ENCODE data around the gene MKRN1. TPM values are rescaled to one million over a fixed set of nuclear protein-coding genes. Genes with fewer than 3 reads are reported as not detected.
A peak's percentile ranks its signal among the peaks of the same experiment; 100 is the strongest.
"Not testable (repeated sequence)": the region's sequence is repeated elsewhere in the genome, so short reads cannot be mapped to it uniquely, and the experiment has no call there.

The MKRN1 gene
- total and polyA plus RNA-seq, 4 experiments from 2014 or later = 131 to 156 (median 143) TPM

DNA sequence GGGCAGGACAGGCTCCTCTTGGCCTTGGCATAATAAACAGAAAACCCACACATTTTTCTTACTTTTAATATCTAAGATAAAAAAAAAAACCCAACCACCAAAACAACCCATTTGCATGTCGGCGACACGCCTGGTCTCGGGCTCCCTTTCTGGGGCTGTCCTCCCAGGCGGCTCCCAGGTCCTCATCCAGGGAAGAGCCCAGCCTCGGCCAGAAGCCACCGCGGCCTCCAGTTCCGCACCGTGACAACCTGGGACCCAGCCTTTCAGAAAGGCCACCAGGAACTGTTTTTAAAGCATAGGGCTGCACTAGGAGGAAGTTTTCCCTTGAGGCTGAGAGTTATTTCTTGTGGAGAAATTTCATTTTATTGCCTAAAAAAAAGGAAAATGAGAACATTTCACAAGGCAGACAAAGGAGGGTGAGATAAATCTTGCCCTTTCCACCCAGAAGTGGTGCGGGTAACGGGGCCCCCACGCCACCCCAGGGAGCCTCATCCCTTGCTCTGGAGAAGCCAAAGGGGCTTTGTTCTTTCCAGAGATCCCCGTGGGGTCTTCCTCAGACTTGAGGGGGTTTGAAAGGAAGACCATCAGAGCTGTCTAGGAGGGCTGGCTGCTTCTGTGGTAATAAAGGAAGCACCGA, 39.2 kb upstream of the MKRN1 start:
- H3K27me3 ChIP-seq (ENCODE audit: insufficient read depth, low read length) = no peaks in the 10 kb centered on the region
- H3K36me3 ChIP-seq (ENCODE audit: insufficient read depth, low read length) = no peaks in the 10 kb centered on the region
- no peak for DNase-seq
- no peak overlapping the region for H3K27ac Mint-ChIP-seq
- H3K9me3 ChIP-seq (ENCODE audit: control insufficient read depth in 1 of 2, low read length in 2 of 2) = no peaks in the 10 kb centered on the region
- no peaks in the 10 kb centered on the region for H3K36me3 Mint-ChIP-seq
- peaks cover 4% of the 10 kb centered on the region for H3K4me1 ChIP-seq (ENCODE audit: insufficient read depth, low read length)
- no peak overlapping the region for H3K4me3 ChIP-seq (ENCODE audit: low read length in 2 of 2)
- no peaks in the 10 kb centered on the region for H3K9me3 Mint-ChIP-seq
- peaks cover 1 to 5% of the 10 kb centered on the region in 2 donors for H3K27me3 Mint-ChIP-seq
- peaks cover 0 to 7% (median 3%) of the 10 kb centered on the region in 4 donors for H3K4me1 Mint-ChIP-seq
- intact Hi-C loops (cut with micrococcal nuclease) = loop anchor here (1.0 kb wide), 2 partner anchors 135 to 494 kb away; no protein-coding TSS in a partner anchor
- H3K27ac ChIP-seq (ENCODE audit: low read depth, low read length) = no peak overlapping the region
- no peak overlapping the region for H3K4me3 Mint-ChIP-seq
- ChIA-PET CTCF (ENCODE audit: partially characterized antibody) (interaction anchor here (0.6 to 1.9 kb wide), 9 partner anchors 43 to 1012 kb away, joined by 3 to 7 read pairs (median 3); no protein-coding TSS in a partner anchor), POLR2A (ENCODE audit: partially characterized antibody) (no interaction called here)

DNA sequence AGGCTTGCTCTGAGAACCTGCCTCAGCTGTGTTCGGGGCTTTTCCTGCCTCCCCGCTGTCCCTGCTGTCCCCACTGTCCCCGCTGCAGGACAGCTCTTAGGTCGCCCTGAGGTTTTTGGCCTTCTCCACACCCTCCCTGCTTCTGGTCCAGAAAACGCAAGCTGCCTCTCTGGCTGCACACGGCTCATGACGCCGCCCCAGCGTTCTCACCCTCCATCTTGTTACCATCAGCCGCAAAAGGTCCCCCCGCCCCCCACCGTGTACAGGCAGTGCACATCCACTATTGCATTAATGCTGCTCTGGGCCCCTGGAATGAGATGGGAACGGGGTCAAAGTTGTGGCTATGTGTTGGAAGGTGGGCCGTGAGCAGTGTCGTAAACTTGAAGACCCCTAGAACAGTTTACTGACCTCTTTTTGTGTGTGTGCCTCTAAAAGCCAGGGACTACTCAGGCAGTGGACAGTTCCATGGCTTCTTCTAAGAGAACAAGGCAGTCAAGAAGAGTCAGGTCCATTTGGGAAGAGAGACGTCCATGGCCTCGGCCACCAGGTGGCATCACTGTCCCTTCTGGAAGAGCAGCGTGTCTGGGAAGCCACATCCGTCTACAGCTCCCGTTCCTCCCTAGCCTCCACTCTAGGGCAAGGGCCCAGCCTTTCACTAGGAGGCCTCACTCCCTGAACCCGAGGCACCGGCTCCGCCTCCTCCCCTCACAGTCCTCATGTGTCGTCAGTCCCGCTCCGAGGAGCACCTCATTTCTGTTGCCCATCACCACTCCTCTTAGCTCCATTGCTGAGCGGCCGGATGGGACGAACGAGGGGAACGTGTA, 38.5 kb upstream of the MKRN1 start:
- peaks cover 0 to 7% (median 3%) of the 10 kb centered on the region in 4 donors for H3K4me1 Mint-ChIP-seq
- H3K9me3 Mint-ChIP-seq = no peaks in the 10 kb centered on the region
- no peaks in the 10 kb centered on the region for H3K36me3 Mint-ChIP-seq
- H3K4me1 ChIP-seq (ENCODE audit: insufficient read depth, low read length) = peaks cover 4% of the 10 kb centered on the region
- H3K4me3 Mint-ChIP-seq = peak overlapping the region in 1 of 8 donors; percentile 65
- no peak overlapping the region for H3K27ac Mint-ChIP-seq
- CTCF ChIA-PET (ENCODE audit: partially characterized antibody) = interaction anchor here (0.6 to 1.9 kb wide), 8 partner anchors 42 to 496 kb away, joined by 3 to 7 read pairs (median 3); no protein-coding TSS in a partner anchor
- H3K27me3 ChIP-seq (ENCODE audit: insufficient read depth, low read length) = no peaks in the 10 kb centered on the region
- no peak overlapping the region for H3K27ac ChIP-seq (ENCODE audit: low read depth, low read length)
- intact Hi-C loops (cut with micrococcal nuclease) = loop anchor here (1.0 kb wide), 2 partner anchors 136 to 495 kb away; no protein-coding TSS in a partner anchor
- POLR2A ChIA-PET (ENCODE audit: partially characterized antibody) = no interaction called here
- H3K27me3 Mint-ChIP-seq = peaks cover 1 to 5% of the 10 kb centered on the region in 2 donors
- no peaks in the 10 kb centered on the region for H3K9me3 ChIP-seq (ENCODE audit: control insufficient read depth in 1 of 2, low read length in 2 of 2)
- DNase-seq = peak; percentile 49 to 60 (median 54)
- no peak overlapping the region for H3K4me3 ChIP-seq (ENCODE audit: low read length in 2 of 2)
- no peaks in the 10 kb centered on the region for H3K36me3 ChIP-seq (ENCODE audit: insufficient read depth, low read length)

DNA sequence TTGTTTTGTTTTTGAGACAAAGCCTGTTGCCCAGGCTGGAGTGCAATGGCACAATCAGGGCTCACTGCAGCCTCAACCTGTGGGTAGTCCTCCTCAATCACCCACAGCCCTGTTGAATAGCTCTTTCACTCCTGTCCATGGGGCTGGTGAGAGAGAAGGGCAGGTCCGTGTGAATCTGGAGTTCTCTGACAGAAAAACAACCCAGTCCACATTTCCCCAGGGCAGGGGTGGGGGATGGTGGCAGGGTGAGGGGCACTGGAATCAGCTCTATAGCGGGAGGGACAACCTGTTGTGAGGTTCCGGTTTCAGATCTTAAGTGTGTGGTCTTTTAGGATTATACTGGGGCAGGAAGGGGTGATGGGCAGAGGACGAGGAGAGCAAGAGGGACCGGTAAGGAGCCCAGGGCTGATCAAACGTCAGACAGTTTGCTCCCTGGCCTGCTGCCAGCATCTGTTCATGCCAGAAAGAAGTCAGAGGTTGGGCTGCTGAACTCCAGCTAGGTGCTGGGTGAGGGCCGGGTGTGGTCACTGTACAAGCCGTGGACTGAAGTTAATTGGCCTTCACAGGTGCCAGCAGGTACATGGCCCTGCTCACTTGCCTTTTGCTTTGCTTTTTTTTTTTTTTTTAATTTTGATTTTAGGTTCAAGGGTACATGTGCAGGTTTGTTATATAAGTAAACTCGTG, 33.2 kb upstream of the MKRN1 start:
- no peak for DNase-seq
- peaks cover 0 to 2% of the 10 kb centered on the region in 2 donors for H3K27me3 Mint-ChIP-seq
- intact Hi-C loops (cut with micrococcal nuclease) = no loop called here
- Histone ChIP-seq H3K4me3 (ENCODE audit: low read length in 2 of 2) (no peak overlapping the region), H3K36me3 (ENCODE audit: insufficient read depth, low read length) (no peaks in the 10 kb centered on the region), H3K4me1 (ENCODE audit: insufficient read depth, low read length) (no peaks in the 10 kb centered on the region), H3K27ac (ENCODE audit: low read depth, low read length) (no peak overlapping the region), H3K27me3 (ENCODE audit: insufficient read depth, low read length) (no peaks in the 10 kb centered on the region), H3K9me3 (ENCODE audit: control insufficient read depth in 1 of 2, low read length in 2 of 2) (no peaks in the 10 kb centered on the region)
- peak overlapping the region in 1 of 7 donors; percentile 56 for H3K27ac Mint-ChIP-seq
- H3K9me3 Mint-ChIP-seq = no peaks in the 10 kb centered on the region
- H3K4me3 Mint-ChIP-seq = no peak overlapping the region
- ChIA-PET CTCF (ENCODE audit: partially characterized antibody) (no interaction called here), POLR2A (ENCODE audit: partially characterized antibody) (no interaction called here)
- no peaks in the 10 kb centered on the region for H3K36me3 Mint-ChIP-seq
- peaks cover 0 to under 1% (median 0%) of the 10 kb centered on the region in 4 donors for H3K4me1 Mint-ChIP-seq

DNA sequence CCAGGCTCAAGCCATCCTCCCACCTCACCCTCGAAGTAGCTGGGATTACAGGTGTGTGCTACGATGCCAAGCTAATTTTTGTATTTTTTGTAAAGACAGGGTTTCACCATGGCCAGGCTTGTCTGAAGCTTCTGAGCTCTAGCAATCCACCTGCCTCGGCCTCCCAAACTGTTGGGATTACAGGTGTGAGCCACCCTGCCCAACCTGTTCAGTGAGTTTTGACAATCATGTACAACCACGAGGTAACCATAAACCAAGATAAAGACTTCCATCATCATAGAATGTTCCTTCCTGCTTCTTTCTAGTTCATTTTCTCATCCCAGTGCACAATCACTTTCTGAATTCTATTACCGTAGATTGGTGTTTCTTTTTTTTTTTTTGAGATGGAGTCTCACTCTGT, 30.5 kb upstream of the MKRN1 start:
- H3K36me3 Mint-ChIP-seq = no peaks in the 10 kb centered on the region
- H3K27me3 ChIP-seq (ENCODE audit: insufficient read depth, low read length) = no peaks in the 10 kb centered on the region
- no peak overlapping the region for H3K27ac Mint-ChIP-seq
- ChIA-PET POLR2A (ENCODE audit: partially characterized antibody) (no interaction called here), CTCF (ENCODE audit: partially characterized antibody) (no interaction called here)
- H3K4me3 Mint-ChIP-seq = no peak overlapping the region
- intact Hi-C loops (cut with micrococcal nuclease) = no loop called here
- H3K27me3 Mint-ChIP-seq = no peaks in the 10 kb centered on the region
- no peaks in the 10 kb centered on the region for H3K36me3 ChIP-seq (ENCODE audit: insufficient read depth, low read length)
- H3K9me3 ChIP-seq (ENCODE audit: control insufficient read depth in 1 of 2, low read length in 2 of 2) = no peaks in the 10 kb centered on the region
- H3K27ac ChIP-seq (ENCODE audit: low read depth, low read length) = no peak overlapping the region
- H3K4me1 Mint-ChIP-seq = no peaks in the 10 kb centered on the region
- no peaks in the 10 kb centered on the region for H3K9me3 Mint-ChIP-seq
- H3K4me3 ChIP-seq (ENCODE audit: low read length in 2 of 2) = no peak overlapping the region
- H3K4me1 ChIP-seq (ENCODE audit: insufficient read depth, low read length) = no peaks in the 10 kb centered on the region
- DNase-seq = no peak

DNA sequence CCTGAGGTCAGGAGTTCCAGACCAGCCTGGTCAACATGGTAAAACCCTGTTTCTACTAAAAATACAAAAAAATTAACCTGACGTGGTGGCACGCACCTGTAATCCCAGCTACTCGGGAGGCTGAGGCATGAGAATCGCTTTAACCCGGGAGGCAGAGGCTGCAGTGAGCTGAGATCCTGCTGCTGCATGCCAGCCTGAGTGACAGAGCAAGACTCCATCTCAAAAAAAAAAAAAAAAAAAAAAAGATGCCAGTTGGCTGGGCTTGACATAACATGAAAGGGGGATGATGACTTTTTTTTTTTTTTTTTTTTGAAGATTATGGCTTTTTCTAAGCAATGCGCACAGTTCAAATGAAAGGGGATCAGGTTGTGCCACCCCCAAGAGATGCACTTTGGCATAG, 28.3 kb upstream of the MKRN1 start:
- POLR2A ChIA-PET (ENCODE audit: partially characterized antibody) = interaction anchor here (0.6 kb wide), 1 partner anchor 619 kb away, joined by 3 read pairs; no protein-coding TSS in a partner anchor
- H3K9me3 ChIP-seq (ENCODE audit: control insufficient read depth in 1 of 2, low read length in 2 of 2); H3K36me3 ChIP-seq (ENCODE audit: insufficient read depth, low read length); H3K27me3 Mint-ChIP-seq; H3K4me1 ChIP-seq (ENCODE audit: insufficient read depth, low read length); H3K27ac ChIP-seq (ENCODE audit: low read depth, low read length); H3K4me1 Mint-ChIP-seq; DNase-seq; intact Hi-C loops (cut with micrococcal nuclease); H3K4me3 Mint-ChIP-seq; H3K27ac Mint-ChIP-seq; H3K36me3 Mint-ChIP-seq; H3K27me3 ChIP-seq (ENCODE audit: insufficient read depth, low read length); H3K9me3 Mint-ChIP-seq; H3K4me3 ChIP-seq (ENCODE audit: low read length in 2 of 2): not testable (repeated sequence)
- CTCF ChIA-PET (ENCODE audit: partially characterized antibody) = interaction anchor here (1.2 kb wide), 1 partner anchor 17 kb away, joined by 3 read pairs; no protein-coding TSS in a partner anchor

DNA sequence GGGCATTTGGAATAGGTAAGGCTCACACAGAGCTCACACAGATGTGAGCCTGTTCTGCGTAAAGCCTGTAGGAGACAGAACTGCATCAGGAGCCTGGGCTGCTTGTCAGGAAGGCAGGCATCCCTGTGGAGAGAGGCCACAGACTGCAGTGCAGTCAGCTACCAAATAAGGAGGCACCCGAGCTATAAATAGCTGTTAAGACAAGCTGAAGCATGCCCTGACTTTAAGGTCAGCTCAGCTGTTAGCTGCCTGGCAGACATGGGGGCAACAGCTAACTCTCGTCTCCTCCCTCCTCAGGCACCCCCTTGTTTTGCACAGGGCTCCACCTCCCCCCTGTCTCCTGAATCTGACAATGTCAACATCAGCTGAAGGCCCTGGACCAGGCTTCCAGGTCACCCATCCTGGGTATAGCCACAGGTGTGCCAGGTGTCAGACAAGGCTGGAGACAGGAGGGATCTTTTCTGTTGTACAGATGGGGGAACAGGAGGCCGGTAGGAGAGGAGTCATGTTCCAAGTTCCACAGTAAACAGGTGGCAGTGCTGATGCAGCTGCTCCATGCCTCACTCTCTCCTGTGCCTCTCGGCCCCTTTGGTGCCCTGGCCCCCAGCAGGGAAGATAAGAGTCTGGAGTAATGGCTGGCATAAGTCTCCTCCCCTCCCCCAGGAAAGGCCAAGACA, 27.6 kb upstream of the MKRN1 start:
- no peaks in the 10 kb centered on the region for H3K4me1 Mint-ChIP-seq
- no peaks in the 10 kb centered on the region for H3K36me3 ChIP-seq (ENCODE audit: insufficient read depth, low read length)
- no peak overlapping the region for H3K4me3 ChIP-seq (ENCODE audit: low read length in 2 of 2)
- no peak overlapping the region for H3K27ac ChIP-seq (ENCODE audit: low read depth, low read length)
- no peaks in the 10 kb centered on the region for H3K27me3 ChIP-seq (ENCODE audit: insufficient read depth, low read length)
- no peak overlapping the region for H3K4me3 Mint-ChIP-seq
- H3K27me3 Mint-ChIP-seq = no peaks in the 10 kb centered on the region
- H3K27ac Mint-ChIP-seq = no peak overlapping the region
- intact Hi-C loops (cut with micrococcal nuclease) = no loop called here
- no peaks in the 10 kb centered on the region for H3K9me3 Mint-ChIP-seq
- CTCF ChIA-PET (ENCODE audit: partially characterized antibody) = interaction anchor here (1.2 kb wide), 1 partner anchor 17 kb away, joined by 3 read pairs; no protein-coding TSS in a partner anchor
- POLR2A ChIA-PET (ENCODE audit: partially characterized antibody) = no interaction called here
- H3K4me1 ChIP-seq (ENCODE audit: insufficient read depth, low read length) = no peaks in the 10 kb centered on the region
- peaks cover 0 to 3% of the 10 kb centered on the region in 2 donors for H3K36me3 Mint-ChIP-seq
- no peak for DNase-seq
- H3K9me3 ChIP-seq (ENCODE audit: control insufficient read depth in 1 of 2, low read length in 2 of 2) = no peaks in the 10 kb centered on the region
